Measurements from ENCODE around the gene PDCD1.
"Not testable (repeated sequence)": the region's sequence is repeated elsewhere in the genome, so short reads cannot be mapped to it uniquely, and the experiment has no call there.

The PDCD1 gene

GRCh38 chr2:241850544-241851324, 8.0 kb downstream of the PDCD1 start:
- no peak for DNase-seq

GRCh38 chr2:241849616-241850543, 8.8 kb downstream of the PDCD1 start:
- DNase-seq, result no peak

- DNase-seq, result no peak
Measured at GRCh38 chr2:241848761-241849615, 9.7 kb downstream of the PDCD1 start.

- DNase-seq, result no peak
Measured at GRCh38 chr2:241846406-241846805, 12.3 kb downstream of the PDCD1 start.

DNA sequence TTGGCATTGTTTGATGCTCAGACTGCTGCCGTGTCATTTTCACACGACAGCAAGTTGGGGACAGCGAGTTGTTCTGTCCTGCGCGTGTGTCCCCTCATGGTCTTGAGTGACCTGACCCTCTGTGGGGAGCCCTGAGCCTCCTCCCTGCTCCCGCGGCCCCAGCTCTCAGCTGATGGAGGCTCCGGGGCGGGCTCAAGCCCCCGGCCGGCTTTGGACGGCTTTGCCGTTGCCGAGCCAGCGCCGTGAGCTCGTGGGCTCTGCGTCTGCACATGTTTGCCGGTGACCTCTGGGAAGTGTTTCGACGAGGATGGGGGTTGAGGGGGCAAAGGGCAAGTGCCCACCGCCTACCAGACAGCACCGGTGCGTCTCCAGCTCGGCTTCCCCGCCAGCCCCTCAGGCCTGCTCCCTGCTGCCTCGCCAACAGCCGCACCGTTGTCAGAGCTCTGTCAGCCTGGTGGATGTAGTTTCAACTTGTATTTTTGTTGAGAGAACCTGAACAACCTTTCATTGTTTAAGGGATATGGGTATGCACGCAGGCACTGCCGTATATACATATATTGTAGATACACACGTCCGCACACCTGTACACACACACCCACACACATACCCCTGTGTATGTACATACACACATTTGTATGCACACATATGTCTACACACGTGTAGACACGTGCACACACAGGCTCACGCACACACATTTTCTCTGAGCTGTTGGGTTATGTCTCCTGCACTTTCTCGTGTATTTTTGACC, 13.7 kb downstream of the PDCD1 start:
- DNase-seq, result no peak

- DNase-seq, result peak; percentile 83
Measured at GRCh38 chr2:241844066-241844728, 14.5 kb downstream of the PDCD1 start.

GRCh38 chr2:241843321-241844065, 15.2 kb downstream of the PDCD1 start:
- no peak for DNase-seq

DNA sequence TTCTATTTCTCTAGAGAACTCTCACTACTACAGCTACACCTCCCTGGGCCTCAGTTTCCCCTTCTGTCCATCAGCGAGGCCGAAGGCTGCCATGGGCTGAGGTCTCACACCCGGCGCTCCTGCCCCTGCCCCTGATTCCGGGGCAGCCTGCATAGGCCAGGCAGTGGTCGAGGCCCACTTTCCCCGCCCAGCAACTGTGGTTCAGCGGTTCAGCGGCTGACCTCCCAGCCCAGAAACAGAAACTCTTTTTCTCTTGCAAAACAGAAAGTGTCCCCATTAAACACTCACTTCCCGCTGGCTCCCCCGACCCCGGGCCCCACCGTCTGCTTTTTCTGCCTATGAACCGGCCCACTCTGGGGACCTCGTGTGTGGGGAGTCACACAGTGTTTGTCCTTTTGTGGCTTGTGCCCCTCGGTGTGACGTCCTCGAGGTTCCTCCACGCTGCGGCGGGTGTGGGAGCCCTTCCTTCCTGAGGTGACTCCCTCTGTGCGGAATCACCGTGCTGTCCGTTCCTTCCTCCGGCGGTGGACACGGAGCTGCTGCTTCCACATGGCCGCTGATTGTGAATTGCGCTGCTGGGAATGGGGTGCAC, 16.0 kb downstream of the PDCD1 start:
- DNase-seq, result peak; percentile 50

DNA sequence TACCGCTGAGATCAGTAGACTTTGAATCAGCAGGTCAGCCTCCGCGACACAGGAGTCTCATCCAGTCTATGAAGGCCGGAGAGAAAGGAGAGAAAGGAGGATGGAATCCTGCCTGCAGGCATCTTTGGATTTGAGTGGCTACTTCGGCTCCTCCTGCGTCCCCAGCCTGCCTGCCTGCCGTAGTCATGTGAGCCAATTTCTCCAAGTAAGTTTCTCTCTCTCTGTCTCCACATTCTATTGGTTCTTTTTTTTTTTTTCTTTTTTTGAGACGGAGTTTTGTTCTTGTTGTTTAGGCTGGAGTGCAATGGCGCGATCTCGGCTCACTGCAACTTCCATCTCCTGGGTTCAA, 16.7 kb downstream of the PDCD1 start:
- DNase-seq, result no peak

GRCh38 chr2:241841181-241842066, 17.3 kb downstream of the PDCD1 start:
- no peak for DNase-seq

DNA sequence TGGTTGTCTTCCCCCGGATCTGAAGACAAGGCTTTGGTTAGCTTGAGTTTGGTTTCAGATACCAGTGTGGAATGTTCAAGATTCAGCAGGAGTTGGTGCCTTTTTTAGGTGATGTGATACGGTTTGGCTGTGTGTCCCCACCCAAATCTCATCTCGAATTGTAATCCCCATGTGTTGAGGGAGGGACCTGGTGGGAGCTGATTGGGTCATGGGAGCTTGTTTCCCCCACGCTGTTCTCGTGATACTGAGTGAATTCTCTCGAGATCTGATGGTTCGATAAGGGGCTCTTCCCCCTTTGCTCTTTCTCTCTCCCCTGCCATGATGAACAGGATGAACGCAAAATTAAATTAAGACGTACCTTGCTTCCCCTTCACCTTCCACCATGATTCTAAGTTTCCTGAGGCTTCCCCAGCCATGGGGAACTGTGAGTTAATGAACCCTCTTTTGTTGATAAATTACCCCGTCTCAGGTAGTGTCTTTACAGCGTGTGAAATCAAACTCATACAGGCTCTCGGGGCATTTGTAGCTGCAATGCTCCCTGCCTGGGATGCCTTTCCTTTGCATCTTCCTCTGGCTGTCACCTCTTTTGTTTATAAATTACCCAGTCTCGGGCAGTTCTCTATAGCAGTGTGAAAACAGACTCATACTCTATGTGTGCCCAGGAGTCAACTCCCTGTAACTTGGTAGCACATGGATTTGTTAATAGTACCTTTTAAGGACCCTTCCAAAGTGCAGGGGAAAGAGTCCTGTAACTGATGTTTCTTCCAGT, 21.3 kb downstream of the PDCD1 start:
- DNase-seq, result no peak

DNA sequence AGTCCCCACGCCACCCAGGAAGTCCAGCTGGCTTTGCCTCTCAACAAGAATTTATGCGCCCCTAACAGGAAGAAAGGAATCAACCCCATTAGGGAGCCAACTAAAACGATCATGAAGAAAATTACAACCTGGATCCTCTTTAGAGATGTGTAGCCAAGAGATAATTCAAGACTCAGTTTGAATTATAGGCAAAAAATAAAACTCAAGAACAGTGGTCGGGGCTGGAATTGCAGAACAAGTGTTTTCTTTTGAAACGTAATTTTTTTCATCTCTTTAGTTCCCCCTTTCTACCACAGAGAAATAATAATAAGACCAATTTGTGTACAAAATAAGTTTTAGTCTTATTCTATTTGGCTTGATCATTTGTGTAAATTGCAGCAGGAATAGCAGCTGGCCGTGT, 22.4 kb downstream of the PDCD1 start:
- no peak for DNase-seq

GRCh38 chr2:241835611-241836010, 23.1 kb downstream of the PDCD1 start:
- no peak for DNase-seq

DNA sequence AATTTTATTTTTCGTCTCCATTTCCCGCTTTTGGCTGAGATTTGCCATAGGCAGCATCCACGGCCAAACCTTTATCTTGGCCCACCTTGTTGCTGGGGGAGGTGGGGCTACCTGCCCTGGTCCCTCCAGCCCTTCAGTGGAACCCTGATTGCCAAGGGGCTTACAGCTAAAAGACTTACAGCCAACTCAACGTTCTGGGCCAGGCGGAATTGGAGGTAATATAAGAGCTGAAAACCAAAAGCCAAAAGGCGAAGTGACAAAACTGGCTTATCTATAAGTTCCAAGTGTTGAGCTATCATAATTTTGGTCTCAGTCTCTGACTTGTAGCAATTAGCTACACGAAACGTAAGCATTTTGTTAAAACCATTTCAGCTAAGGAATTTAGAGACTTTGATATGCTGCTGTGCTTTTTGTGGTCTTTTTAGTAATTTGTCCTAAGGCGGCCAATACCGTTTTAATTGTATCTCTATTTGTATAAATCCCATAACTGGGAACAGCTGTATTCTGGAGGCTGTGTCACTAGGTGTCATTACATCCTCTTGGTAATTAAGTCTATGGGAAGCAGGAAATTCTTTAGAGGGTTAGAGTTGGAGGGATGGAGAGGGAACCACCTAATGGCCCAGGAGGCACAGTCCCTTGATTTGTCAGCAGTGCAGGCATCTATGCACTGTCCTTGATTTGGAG, 24.0 kb downstream of the PDCD1 start:
- no peak for DNase-seq

DNA sequence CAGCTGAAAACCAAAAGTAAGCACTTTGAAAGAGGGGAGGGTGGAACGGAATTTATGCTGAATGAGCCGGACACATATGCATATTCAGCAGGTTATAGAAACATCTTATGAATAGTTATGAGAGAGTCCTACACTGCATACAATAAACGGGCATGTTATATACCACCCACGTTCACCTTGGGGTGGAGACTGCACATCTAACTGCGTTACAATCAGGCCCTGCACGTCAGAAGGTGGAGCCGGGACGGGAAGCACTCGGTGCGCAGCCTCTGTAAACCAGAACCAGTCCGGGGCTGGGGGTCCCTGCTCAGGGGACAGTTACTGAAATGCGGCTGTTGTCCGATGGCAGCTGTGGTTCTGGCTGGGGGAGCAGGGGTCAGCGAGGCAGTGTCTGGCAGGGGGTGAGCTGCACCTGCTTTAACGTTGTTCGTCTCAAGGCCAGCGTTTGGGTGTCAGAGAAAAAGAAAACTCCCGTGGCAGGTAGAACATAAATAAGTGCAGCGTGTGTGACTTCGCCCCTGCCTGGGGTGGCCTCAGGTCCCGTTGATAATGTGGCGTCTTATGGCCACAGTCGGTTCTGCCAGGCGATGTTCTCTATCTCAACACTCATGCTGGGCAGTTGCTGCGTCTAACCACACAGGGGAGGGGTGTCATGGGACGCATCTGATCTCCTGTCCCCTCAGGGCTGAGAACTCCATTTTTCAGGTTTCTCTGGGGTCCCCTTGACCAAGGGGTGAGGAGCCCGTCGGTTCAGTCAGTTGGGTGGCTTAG, 24.8 kb downstream of the PDCD1 start:
- DNase-seq, result not testable (repeated sequence)

DNA sequence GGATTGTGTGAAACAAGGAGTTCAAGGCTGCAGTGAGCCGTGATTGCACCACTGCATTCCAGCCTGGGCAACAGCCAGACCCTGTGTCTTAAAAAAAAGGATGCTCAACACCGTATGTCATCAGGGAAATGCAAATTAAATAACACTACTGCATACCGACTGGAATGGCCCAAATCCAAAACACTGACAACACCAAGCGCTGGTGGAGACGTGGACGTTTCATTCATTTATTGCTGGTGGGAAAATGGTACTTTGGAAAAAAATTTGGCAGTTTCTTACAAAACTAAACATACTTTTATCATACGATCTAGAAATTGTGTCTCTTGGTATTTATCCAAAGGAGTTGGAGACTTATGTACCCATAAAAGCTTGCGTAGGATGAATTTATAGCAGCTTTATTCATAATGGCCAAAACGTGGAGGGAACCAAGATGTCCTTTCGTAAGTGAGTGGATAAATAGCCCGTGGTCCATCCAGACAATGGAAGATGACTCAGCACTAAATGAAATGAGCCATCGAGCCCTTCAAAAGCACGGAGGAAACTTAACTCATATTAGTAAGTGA, 25.5 kb downstream of the PDCD1 start:
- DNase-seq, result no peak

- no peak for DNase-seq
Measured at GRCh38 chr2:241827394-241827793, 31.3 kb downstream of the PDCD1 start.
